NCI-H128 (cell line): ENCODE results near the gene RPL10.

Source experiments
- DNase-seq: peaks from one replicate; lab custom pipeline; 2025; ENCODE audit not compliant: unreplicated experiment; lab: John Stamatoyannopoulos, UW

Gene RPL10

DNA sequence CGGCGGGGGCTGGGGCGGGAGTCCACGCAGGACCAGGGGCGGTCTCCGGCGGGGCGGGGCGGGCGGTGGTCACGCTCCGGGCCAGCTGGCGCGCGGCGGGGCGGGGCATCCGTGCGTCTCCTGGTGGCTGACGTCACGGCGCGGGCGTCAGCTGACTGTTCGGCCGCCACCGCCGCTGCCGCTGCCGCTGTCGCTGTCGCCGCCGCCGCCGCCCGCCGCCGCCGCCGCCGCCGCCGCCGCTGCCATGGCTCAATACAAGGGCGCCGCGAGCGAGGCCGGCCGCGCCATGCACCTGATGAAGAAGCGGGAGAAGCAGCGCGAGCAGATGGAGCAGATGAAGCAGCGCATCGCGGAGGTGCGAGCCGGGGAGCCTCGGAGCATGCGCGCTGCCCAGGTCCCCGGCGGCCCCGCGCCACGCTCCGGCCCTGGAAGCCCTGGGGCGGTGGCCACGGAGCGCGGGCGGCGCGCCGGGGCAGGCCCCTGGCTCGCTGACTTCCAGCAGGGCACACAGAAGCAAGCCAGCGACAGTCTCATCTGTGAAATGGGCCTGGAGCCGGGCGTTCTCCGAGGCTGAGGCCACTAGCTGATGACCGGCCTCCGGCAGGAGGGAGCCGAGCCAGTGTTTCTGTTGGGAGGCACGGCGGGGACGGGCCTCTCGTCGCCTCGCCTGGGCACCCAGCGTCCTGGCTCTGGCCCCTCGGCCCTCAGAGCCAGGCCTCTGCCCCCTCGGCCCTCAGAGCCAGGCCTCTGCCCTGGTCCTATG, 46.0 kb downstream of the RPL10 start, which contains the start of gene FAM50A:
TSS of gene FAM50A (plus strand) at position 150 of the 763 bp plus-strand sequence. CDS start at position 245, 95 bp downstream.
- DNase-seq = no peak

DNA sequence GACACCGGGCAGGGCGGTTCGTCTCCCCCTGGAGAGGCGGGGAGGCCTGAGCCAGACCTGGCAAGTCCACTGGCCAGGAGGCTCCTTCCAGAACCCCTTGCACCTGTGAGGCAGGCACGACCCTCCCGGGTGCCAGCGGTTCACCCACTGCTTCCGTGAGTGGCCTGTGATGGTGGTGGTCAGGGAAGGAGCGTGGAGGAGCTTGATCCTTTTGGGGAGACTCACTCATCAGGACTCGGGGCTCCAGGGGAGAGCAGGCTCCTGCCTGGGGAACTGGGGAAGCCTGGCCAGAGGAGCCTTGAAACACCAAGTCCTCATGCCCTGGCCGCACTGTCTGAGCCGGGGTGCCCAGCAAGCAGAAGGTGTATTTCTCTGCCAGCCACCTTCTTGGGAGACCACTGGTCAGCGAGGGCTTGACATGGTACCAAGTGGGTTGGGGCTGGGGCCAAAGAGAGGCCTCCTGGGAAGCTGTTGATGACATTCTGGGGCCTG, 46.6 kb downstream of the RPL10 start:
- DNase-seq = no peak

DNA sequence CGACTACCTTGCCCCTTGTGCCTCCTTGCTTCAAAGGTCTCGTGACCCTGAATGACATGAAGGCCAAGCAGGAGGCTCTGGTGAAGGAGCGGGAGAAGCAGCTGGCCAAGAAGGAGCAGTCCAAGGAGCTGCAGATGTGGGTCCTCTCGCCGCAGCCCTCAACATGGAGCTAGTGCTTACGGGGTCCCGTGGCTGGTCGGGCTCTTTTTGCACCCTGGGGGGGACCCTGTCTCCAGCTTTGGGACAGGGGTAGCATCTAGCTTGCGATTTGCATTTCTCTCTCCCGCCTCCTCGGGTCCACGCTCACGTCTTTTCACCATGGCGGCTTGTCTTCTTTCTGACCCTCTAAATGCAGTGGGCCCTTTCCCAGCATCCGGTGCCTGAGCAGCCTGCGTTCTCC, 47.6 kb downstream of the RPL10 start:
- DNase-seq = no peak

- no peak for DNase-seq
Observed at GRCh38 chrX:154446430-154446829, 48.3 kb downstream of the RPL10 start.

GRCh38 chrX:154448484-154448883, 50.3 kb downstream of the RPL10 start:
- no peak for DNase-seq

DNA sequence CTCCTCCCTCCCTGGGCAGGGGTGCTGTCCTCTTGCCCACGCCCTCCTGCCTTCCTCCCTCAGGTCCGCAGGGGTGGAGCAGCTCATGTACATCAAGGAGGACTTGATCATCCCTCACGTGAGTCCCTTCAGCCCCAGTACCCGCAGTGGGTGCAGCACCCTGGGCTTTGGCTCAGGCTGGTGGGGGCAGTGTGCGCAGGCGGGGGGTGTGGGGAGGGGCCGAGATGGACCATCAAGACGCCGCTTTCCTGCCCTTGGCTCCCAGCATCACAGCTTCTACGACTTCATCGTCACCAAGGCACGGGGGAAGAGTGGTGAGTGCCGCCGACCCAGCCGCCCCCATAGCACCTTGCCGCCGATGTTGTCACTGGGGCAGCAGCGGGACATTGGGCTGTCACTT, 51.4 kb downstream of the RPL10 start:
- no peak for DNase-seq

DNA sequence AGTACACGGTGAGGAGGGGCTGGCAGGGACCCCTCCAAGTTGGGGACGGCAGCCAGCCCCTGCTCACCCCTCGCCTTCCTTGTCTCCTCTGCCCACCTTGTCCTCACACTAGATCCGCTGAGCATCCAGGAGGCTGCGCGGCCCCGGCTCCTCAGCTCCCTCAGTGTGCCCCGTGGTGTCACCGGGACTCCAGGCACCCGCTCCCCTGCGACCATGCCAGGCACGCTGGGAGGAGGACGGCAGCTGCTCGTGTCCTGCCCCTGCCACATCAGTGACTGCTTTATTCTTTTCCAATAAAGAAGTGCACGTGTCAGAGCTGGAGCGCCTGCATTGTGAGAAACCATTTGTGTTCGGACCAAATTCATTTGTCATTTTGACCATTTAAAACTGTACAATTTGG, 52.1 kb downstream of the RPL10 start:
- no peak for DNase-seq
